Ovary (tissue), 9 donors: ENCODE measurements around the gene SLC25A47. TPM values are rescaled to one million over a fixed set of nuclear protein-coding genes. Genes with fewer than 3 reads are reported as not detected.

Experiments used
- DNase-seq, 5 donors: peaks; one replicate each; pipeline ENCODE4 v3.0.0-alpha.2; 2019 to 2020
- H3K27ac ChIP-seq, 2 donors: fragments of 200-600 bp; one replicate each; pipeline versions ENCODE4 v1.5.1 to v1.8.0; 2019 to 2022
- H3K27me3 ChIP-seq: fragments of 200-600 bp; one replicate; pipeline ENCODE4 v1.8.0; 2022
- H3K36me3 ChIP-seq: fragments of 200-600 bp; sonication (generic); one replicate; pipeline ENCODE4 v1.5.1; 2019
- H3K4me1 ChIP-seq: one replicate; pipeline ENCODE4 v1.8.1; 2013; ENCODE audit warnings: mild to moderate bottlenecking, moderate library complexity; ENCODE audit not compliant: insufficient read depth
- H3K4me3 ChIP-seq: fragments of 200-600 bp; sonication (generic); one replicate; pipeline ENCODE4 v1.5.1; 2017
- H3K9me3 ChIP-seq, 2 donors: fragments of 200-600 bp in 1 of 2; sonication (generic) in 1 of 2; one replicate each; pipeline versions ENCODE4 v1.5.1 to v1.8.1; 2013 to 2019; ENCODE audit warnings: mild to moderate bottlenecking in 1 of 2, moderate library complexity in 1 of 2
- CTCF ChIP-seq, 3 donors: fragments of 450-650 bp in 2 of 3; fragments of 200-600 bp in 1 of 3; IDR thresholded peaks; one replicate each; pipeline versions ENCODE4 v1.5.1 to v1.8.0; 2016 to 2022; ENCODE audit warnings: antibody characterized with exemption in 3 of 3, mild to moderate bottlenecking in 1 of 3
- EP300 ChIP-seq: sonication (generic); formaldehyde crosslinking; IDR thresholded peaks from one replicate; pipeline ENCODE4 v1.6.1; 2017; ENCODE audit warnings: antibody characterized with exemption
- POLR2A ChIP-seq: fragments of 450-650 bp; IDR thresholded peaks from one replicate; pipeline ENCODE4 v1.6.1; 2017; ENCODE audit warnings: antibody characterized with exemption, mild to moderate bottlenecking, moderate library complexity
- WGBS, 3 donors: extraction: QIAGEN DNeasy Blood & Tissue Kit in 1 of 3; methylation state at CpG; one replicate each; pipeline versions ENCODE4 v1.1.5 to v1.1.7; 2013 to 2017; 5-methylcytosine and 5-hydroxymethylcytosine counted together
- intact Hi-C, 4 donors: fragments of 100-400 bp; cut with DNase I; formaldehyde crosslinking; loops; one replicate each; pipeline versions ENCODE4 v1.11.0 to v1.15.1; 2022 to 2023
- polyA plus RNA-seq, 2 donors: library from polyadenylated mRNA; stranded (reverse); fragments of 200-250 nt in 1 of 2; fragments of 350-450 nt in 1 of 2; fragmentation: Illumina TruSeq in 1 of 2; extraction: RNeasy Lipid Tissue Mini Kit (QIAGEN cat#74804) in 1 of 2; gene quantifications; one replicate each; pipeline ENCODE4 v1.2.3, GENCODE V29; 2013 to 2014
- total RNA-seq, 7 donors: library from RNA; depleted of rRNA in 2 of 7; stranded (reverse); fragments of >200 nt in 2 of 7; fragmentation: NEBNext Ultra II Directional in 3 of 7; extraction: Animal tissue kit (Norgen Biotek cat#: 25700) in 3 of 7; gene quantifications; one replicate each; pipeline versions ENCODE4 v1.1.0 to v1.2.4, GENCODE V29; 2016 to 2023
- donor health status: DM: no; HTN: no; CAD: no; lungs with moderate emphysema.
- donor health status: DM: no; HTN: no; CAD: no.
- donor health status: Bipolar disorder and iron deficiency.
- donor health status: DM: yes; HTN: yes; CAD: no.
- donor health status: DM: no; HTN: no; CAD: no.
- donor health status: DM: yes; HTN: yes; CAD: no.

Gene SLC25A47
- total and polyA plus RNA-seq, 9 donors: not detected

GRCh38 chr14:100298551-100299237 lies 24.4 kb upstream of the SLC25A47 start:
- H3K4me3 ChIP-seq: no peak overlapping the region
- TF ChIP-seq POLR2A (no peak), CTCF (IDR thresholded peaks at IDR 0.05) (no peak), EP300 (no peak)
- no peaks in the 10 kb centered on the region for H3K36me3 ChIP-seq
- WGBS, 3 donors: 77 to 83% (median 83%) methylated on average over 14 of the region's 14 CpGs
- H3K9me3 ChIP-seq: no peaks in the 10 kb centered on the region
- intact Hi-C loops: no loop called here
- peaks cover 16% of the 10 kb centered on the region for H3K4me1 ChIP-seq
- no peaks in the 10 kb centered on the region for H3K27me3 ChIP-seq
- peak in 2 of 5 donors; percentile 28 to 36 for DNase-seq
- H3K27ac ChIP-seq: peak overlapping the region in 1 of 2 donors; percentile 38

- H3K27ac ChIP-seq: no peak overlapping the region
- no peaks in the 10 kb centered on the region for H3K9me3 ChIP-seq
- H3K36me3 ChIP-seq: no peaks in the 10 kb centered on the region
- intact Hi-C loops: no loop called here
- TF ChIP-seq EP300 (no peak), POLR2A (no peak), CTCF (IDR thresholded peaks at IDR 0.05) (no peak)
- H3K4me1 ChIP-seq: peaks cover 14% of the 10 kb centered on the region
- no peaks in the 10 kb centered on the region for H3K27me3 ChIP-seq
- DNase-seq: peak in 2 of 5 donors; percentile 14 to 26
- H3K4me3 ChIP-seq: no peak overlapping the region
- WGBS, 3 donors: 89 to 94% (median 90%) methylated on average over 6 of the region's 6 CpGs
Measured at GRCh38 chr14:100299238-100299560, 23.9 kb upstream of the SLC25A47 start.

GRCh38 chr14:100302616-100303015 lies 20.5 kb upstream of the SLC25A47 start:
- H3K27ac ChIP-seq: no peak overlapping the region
- no peaks in the 10 kb centered on the region for H3K27me3 ChIP-seq
- WGBS, 3 donors: 49 to 65% (median 51%) methylated on average over 2 of the region's 2 CpGs
- no peaks in the 10 kb centered on the region for H3K9me3 ChIP-seq
- peaks cover 8% of the 10 kb centered on the region for H3K4me1 ChIP-seq
- DNase-seq: no peak
- TF ChIP-seq CTCF (IDR thresholded peaks at IDR 0.05) (no peak), POLR2A (no peak), EP300 (no peak)
- no peak overlapping the region for H3K4me3 ChIP-seq
- no peaks in the 10 kb centered on the region for H3K36me3 ChIP-seq
- intact Hi-C loops: no loop called here

GRCh38 chr14:100303179-100303578 lies 20.0 kb upstream of the SLC25A47 start:
- TF ChIP-seq POLR2A: no peak
- no peak for TF ChIP-seq CTCF (IDR thresholded peaks at IDR 0.05)
- no peak for TF ChIP-seq EP300
- Histone ChIP-seq H3K36me3 (no peaks in the 10 kb centered on the region), H3K27ac (no peak overlapping the region), H3K27me3 (no peaks in the 10 kb centered on the region), H3K4me1 (peaks cover 4% of the 10 kb centered on the region), H3K4me3 (no peak overlapping the region), H3K9me3 (no peaks in the 10 kb centered on the region)
- DNase-seq: no peak
- 73 to 76% (median 75%) methylated on average over 8 of the region's 8 CpGs for WGBS, 3 donors
- intact Hi-C loops: no loop called here
